ENCODE results near the gene AP4S1.
A peak's percentile ranks its signal among the peaks of the same experiment; 100 is the strongest.
"Not testable (repeated sequence)": the region's sequence is repeated elsewhere in the genome, so short reads cannot be mapped to it uniquely, and the experiment has no call there.

AP4S1 gene

GRCh38 chr14:30994681-30995620 lies 30.5 kb upstream of the AP4S1 start:
- H3K27me3 ChIP-seq (ENCODE audit: insufficient read depth, low read length), result no peaks in the 10 kb centered on the region
- no peak overlapping the region for H3K27ac ChIP-seq (ENCODE audit: low read length)
- 0 out of 2 replicates have a peak, but pooled peaks cover 3% of the 10 kb centered on the region for H3K36me3 ChIP-seq (ENCODE audit: insufficient read depth, low read depth, low read length)
- no peak overlapping the region for H3K4me3 ChIP-seq (ENCODE audit: low read length)
- H3K9me3 ChIP-seq (ENCODE audit: insufficient read depth, low read depth, low read length), result no peaks in the 10 kb centered on the region
- no peak overlapping the region for H3K9ac ChIP-seq (ENCODE audit: low read depth, low read length)
- H3K4me1 ChIP-seq (ENCODE audit: insufficient read depth, low read length), result peaks cover 38% of the 10 kb centered on the region

GRCh38 chr14:30995689-30996088 lies 29.8 kb upstream of the AP4S1 start:
- Histone ChIP-seq H3K9me3 (ENCODE audit: insufficient read depth, low read depth, low read length) (no peaks in the 10 kb centered on the region), H3K27ac (ENCODE audit: low read length) (no peak overlapping the region), H3K4me1 (ENCODE audit: insufficient read depth, low read length) (peaks cover 41% of the 10 kb centered on the region), H3K27me3 (ENCODE audit: insufficient read depth, low read length) (no peaks in the 10 kb centered on the region), H3K9ac (ENCODE audit: low read depth, low read length) (no peak overlapping the region), H3K4me3 (ENCODE audit: low read length) (no peak overlapping the region), H3K36me3 (ENCODE audit: insufficient read depth, low read depth, low read length) (0 out of 2 replicates have a peak, but pooled peaks cover 1% of the 10 kb centered on the region)

GRCh38 chr14:30996892-30997659 lies 28.4 kb upstream of the AP4S1 start:
- Histone ChIP-seq H3K36me3 (ENCODE audit: insufficient read depth, low read depth, low read length) (no peaks in the 10 kb centered on the region), H3K27me3 (ENCODE audit: insufficient read depth, low read length) (no peaks in the 10 kb centered on the region), H3K9me3 (ENCODE audit: insufficient read depth, low read depth, low read length) (no peaks in the 10 kb centered on the region), H3K4me1 (ENCODE audit: insufficient read depth, low read length) (peaks cover 45% of the 10 kb centered on the region), H3K9ac (ENCODE audit: low read depth, low read length) (peak overlapping the region; percentile 4; the same call in 1 of the 2 replicates), H3K4me3 (ENCODE audit: low read length) (peak overlapping the region; percentile 46), H3K27ac (ENCODE audit: low read length) (no peak overlapping the region)

GRCh38 chr14:30998100-30998706 lies 27.2 kb upstream of the AP4S1 start:
- H3K4me1 ChIP-seq (ENCODE audit: insufficient read depth, low read length), result peaks cover 42% of the 10 kb centered on the region
- H3K27me3 ChIP-seq (ENCODE audit: insufficient read depth, low read length), result no peaks in the 10 kb centered on the region
- no peaks in the 10 kb centered on the region for H3K36me3 ChIP-seq (ENCODE audit: insufficient read depth, low read depth, low read length)
- H3K9me3 ChIP-seq (ENCODE audit: insufficient read depth, low read depth, low read length), result no peaks in the 10 kb centered on the region
- H3K27ac ChIP-seq (ENCODE audit: low read length), result peak overlapping the region; percentile 12
- H3K9ac ChIP-seq (ENCODE audit: low read depth, low read length), result peak overlapping the region; percentile 4; the same call in 1 of the 2 replicates
- no peak overlapping the region for H3K4me3 ChIP-seq (ENCODE audit: low read length)

GRCh38 chr14:30999038-30999773 lies 26.2 kb upstream of the AP4S1 start:
- H3K9ac ChIP-seq (ENCODE audit: low read depth, low read length), result no peak overlapping the region
- H3K36me3 ChIP-seq (ENCODE audit: insufficient read depth, low read depth, low read length), result no peaks in the 10 kb centered on the region
- H3K4me3 ChIP-seq (ENCODE audit: low read length), result no peak overlapping the region
- H3K27ac ChIP-seq (ENCODE audit: low read length), result no peak overlapping the region
- no peaks in the 10 kb centered on the region for H3K27me3 ChIP-seq (ENCODE audit: insufficient read depth, low read length)
- no peaks in the 10 kb centered on the region for H3K9me3 ChIP-seq (ENCODE audit: insufficient read depth, low read depth, low read length)
- H3K4me1 ChIP-seq (ENCODE audit: insufficient read depth, low read length), result peaks cover 42% of the 10 kb centered on the region

- Histone ChIP-seq H3K4me1 (ENCODE audit: insufficient read depth, low read length) (peaks cover 37% of the 10 kb centered on the region), H3K9me3 (ENCODE audit: insufficient read depth, low read depth, low read length) (no peaks in the 10 kb centered on the region), H3K9ac (ENCODE audit: low read depth, low read length) (no peak overlapping the region), H3K27me3 (ENCODE audit: insufficient read depth, low read length) (no peaks in the 10 kb centered on the region), H3K4me3 (ENCODE audit: low read length) (peak overlapping the region; percentile 45), H3K36me3 (ENCODE audit: insufficient read depth, low read depth, low read length) (no peaks in the 10 kb centered on the region; the same call in 1 of the 2 replicates), H3K27ac (ENCODE audit: low read length) (peak overlapping the region; percentile 31)
These were observed 24.7 kb upstream of the AP4S1 start for GRCh38 chr14:31000629-31001338.

- Histone ChIP-seq H3K9me3 (ENCODE audit: insufficient read depth, low read depth, low read length) (no peaks in the 10 kb centered on the region), H3K4me1 (ENCODE audit: insufficient read depth, low read length) (peaks cover 33% of the 10 kb centered on the region), H3K9ac (ENCODE audit: low read depth, low read length) (no peak overlapping the region), H3K27me3 (ENCODE audit: insufficient read depth, low read length) (no peaks in the 10 kb centered on the region), H3K36me3 (ENCODE audit: insufficient read depth, low read depth, low read length) (no peaks in the 10 kb centered on the region; the same call in 1 of the 2 replicates), H3K4me3 (ENCODE audit: low read length) (no peak overlapping the region), H3K27ac (ENCODE audit: low read length) (no peak overlapping the region)
These were observed 24.1 kb upstream of the AP4S1 start for GRCh38 chr14:31001339-31001658.

GRCh38 chr14:31003284-31003683 lies 22.2 kb upstream of the AP4S1 start:
- Histone ChIP-seq H3K27ac (ENCODE audit: low read length) (no peak overlapping the region), H3K4me1 (ENCODE audit: insufficient read depth, low read length) (peaks cover 18% of the 10 kb centered on the region), H3K36me3 (ENCODE audit: insufficient read depth, low read depth, low read length) (peaks cover 4% of the 10 kb centered on the region; the same call in 1 of the 2 replicates), H3K4me3 (ENCODE audit: low read length) (no peak overlapping the region), H3K9ac (ENCODE audit: low read depth, low read length) (no peak overlapping the region), H3K9me3 (ENCODE audit: insufficient read depth, low read depth, low read length) (no peaks in the 10 kb centered on the region), H3K27me3 (ENCODE audit: insufficient read depth, low read length) (no peaks in the 10 kb centered on the region)

GRCh38 chr14:31004007-31004406 lies 21.4 kb upstream of the AP4S1 start:
- not testable (repeated sequence) for H3K36me3 ChIP-seq (ENCODE audit: insufficient read depth, low read depth, low read length); H3K9me3 ChIP-seq (ENCODE audit: insufficient read depth, low read depth, low read length); H3K27me3 ChIP-seq (ENCODE audit: insufficient read depth, low read length)

GRCh38 chr14:31006703-31007102 lies 18.7 kb upstream of the AP4S1 start:
- H3K36me3 ChIP-seq (ENCODE audit: insufficient read depth, low read depth, low read length), result peaks cover 4% of the 10 kb centered on the region; the same call in 1 of the 2 replicates
- no peaks in the 10 kb centered on the region for H3K9me3 ChIP-seq (ENCODE audit: insufficient read depth, low read depth, low read length)
- no peak overlapping the region for H3K27ac ChIP-seq (ENCODE audit: low read length)
- no peaks in the 10 kb centered on the region for H3K27me3 ChIP-seq (ENCODE audit: insufficient read depth, low read length)
- no peak overlapping the region for H3K4me3 ChIP-seq (ENCODE audit: low read length)
- peaks cover 6% of the 10 kb centered on the region; the same call in 1 of the 2 replicates for H3K4me1 ChIP-seq (ENCODE audit: insufficient read depth, low read length)
- no peak overlapping the region for H3K9ac ChIP-seq (ENCODE audit: low read depth, low read length)

More at GRCh38 chr14:31004007-31004406, 21.4 kb upstream of the AP4S1 start:
- H3K4me1 ChIP-seq (ENCODE audit: insufficient read depth, low read length), result peaks cover 13% of the 10 kb centered on the region; the same call in 1 of the 2 replicates
- not testable (repeated sequence) for H3K27ac ChIP-seq (ENCODE audit: low read length); H3K4me3 ChIP-seq (ENCODE audit: low read length); H3K9ac ChIP-seq (ENCODE audit: low read depth, low read length)

Measured in iPS-20b (cell line).